GM21390 (cell line): ENCODE data around the gene RTL5.
"Not testable (repeated sequence)": the region's sequence is repeated elsewhere in the genome, so short reads cannot be mapped to it uniquely, and the experiment has no call there.

Source experiments
- ATAC-seq: cut with Tn5 transposase; IDR thresholded peaks from one replicate; pipeline ENCODE4 v1.9.1; 2021; ENCODE audit not compliant: unreplicated experiment

Gene RTL5

GRCh38 chrX:72131317-72132294 is at the start of gene RTL5:
Gene RTL5, minus strand, starts transcription at chrX:72131915.
- peak; percentile 66 for ATAC-seq

DNA sequence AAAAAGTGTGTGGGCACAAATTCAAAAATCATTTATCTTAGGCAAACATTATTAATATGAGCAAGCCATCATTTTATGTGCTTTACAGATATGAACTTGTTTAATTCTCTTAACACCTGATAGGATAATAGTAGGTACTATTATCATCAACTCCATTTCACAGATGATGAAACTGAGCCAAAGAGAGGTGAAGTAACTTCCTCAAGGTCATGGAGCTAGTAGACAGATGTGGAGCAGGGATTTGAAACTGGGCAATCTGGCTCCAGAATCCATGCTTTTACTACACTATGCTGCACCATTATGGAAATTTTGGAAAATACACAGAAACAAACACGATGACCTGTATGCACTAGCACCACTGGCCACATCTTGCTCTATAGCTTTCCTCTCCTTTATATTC is 48.8 kb upstream of the RTL5 start:
- ATAC-seq: no peak

DNA sequence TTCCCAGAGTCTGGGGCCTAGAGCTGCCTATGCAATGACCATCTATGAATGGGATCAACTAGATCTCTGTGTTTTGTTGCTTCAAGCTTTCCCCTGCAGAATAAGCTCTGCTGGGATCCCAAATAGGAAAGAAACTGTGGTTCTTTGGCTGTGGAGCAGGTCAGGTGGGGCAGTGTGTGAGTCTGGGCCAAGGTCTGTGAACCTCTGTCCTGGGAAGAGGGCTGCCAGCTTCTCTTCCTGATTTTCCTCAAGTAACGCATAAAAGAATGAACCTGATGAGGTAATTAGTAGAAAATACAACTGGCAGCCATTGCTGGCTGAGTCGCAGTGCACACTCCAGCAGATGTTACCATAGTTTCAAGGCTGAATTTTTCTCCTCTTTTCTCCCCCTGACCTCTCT is 45.3 kb upstream of the RTL5 start:
- no peak for ATAC-seq

DNA sequence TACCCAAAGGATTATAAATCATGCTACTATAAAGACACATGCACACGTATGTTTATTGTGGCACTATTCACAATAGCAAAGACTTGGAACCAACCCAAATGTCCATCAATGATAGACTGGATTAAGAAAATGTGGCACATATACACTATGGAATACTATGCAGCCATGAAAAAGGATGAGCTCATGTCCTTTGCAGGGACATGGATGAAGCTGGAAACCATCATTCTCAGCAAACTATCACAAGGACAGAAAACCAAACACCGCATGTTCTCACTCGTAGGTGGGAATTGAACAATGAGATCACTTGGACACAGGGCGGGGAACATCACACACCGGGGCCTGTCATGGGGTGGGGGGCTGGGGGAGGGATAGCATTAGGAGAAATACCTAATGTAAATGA is 44.6 kb upstream of the RTL5 start:
- not testable (repeated sequence) for ATAC-seq

- ATAC-seq: no peak
These were observed 37.5 kb upstream of the RTL5 start for GRCh38 chrX:72169008-72169728.

DNA sequence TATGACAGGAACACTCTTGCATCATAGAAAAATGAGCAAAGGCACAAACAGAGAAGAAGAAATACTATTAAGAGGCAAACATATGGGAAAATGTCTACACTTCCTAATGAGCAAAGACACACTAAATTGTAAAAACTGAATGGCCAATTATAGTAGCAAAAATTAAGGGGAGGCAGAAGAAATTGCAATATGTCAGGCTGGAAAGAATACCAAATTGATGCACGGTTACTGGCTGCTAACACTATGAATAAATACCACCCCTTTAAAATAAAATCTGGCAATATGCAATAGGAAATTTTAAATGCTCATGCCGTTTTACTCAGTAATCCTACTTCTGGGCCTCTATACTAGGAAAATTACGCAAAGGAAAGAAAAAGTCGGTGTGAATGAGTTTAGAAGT is 33.8 kb upstream of the RTL5 start:
- no peak for ATAC-seq

- no peak for ATAC-seq
These were observed 28.1 kb upstream of the RTL5 start for GRCh38 chrX:72159769-72160168.

DNA sequence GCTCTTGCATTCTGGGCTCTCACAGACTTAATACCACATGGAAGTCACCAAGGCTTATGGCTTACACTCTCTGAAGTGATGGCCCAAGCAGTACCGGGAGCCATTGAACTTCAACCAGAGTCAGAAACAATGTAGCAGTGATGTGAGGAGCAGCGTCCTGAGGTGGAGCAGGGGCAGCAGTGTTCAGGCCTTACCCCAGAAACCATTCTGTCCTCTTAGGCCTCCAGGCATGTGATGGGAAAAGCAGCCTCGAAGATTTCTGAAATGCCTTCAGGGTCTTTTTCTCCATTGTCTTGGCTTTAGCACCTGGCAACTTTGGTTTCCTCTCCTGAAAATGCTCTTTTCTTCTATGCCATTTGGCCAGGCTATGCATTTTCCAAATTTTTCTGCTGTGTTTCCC is 27.1 kb upstream of the RTL5 start:
- ATAC-seq: no peak

GRCh38 chrX:72146527-72146926 is 14.8 kb upstream of the RTL5 start:
- no peak for ATAC-seq

- no peak for ATAC-seq
These were observed 13.5 kb upstream of the RTL5 start for GRCh38 chrX:72145181-72145580.

GRCh38 chrX:72143609-72143907 is 11.8 kb upstream of the RTL5 start:
- no peak for ATAC-seq

- no peak for ATAC-seq
These were observed 11.3 kb upstream of the RTL5 start for GRCh38 chrX:72142794-72143608.

GRCh38 chrX:72142094-72142793 is 10.5 kb upstream of the RTL5 start:
- ATAC-seq: no peak

- peak; percentile 72 for ATAC-seq
These were observed 9.8 kb upstream of the RTL5 start for GRCh38 chrX:72141372-72142004.

DNA sequence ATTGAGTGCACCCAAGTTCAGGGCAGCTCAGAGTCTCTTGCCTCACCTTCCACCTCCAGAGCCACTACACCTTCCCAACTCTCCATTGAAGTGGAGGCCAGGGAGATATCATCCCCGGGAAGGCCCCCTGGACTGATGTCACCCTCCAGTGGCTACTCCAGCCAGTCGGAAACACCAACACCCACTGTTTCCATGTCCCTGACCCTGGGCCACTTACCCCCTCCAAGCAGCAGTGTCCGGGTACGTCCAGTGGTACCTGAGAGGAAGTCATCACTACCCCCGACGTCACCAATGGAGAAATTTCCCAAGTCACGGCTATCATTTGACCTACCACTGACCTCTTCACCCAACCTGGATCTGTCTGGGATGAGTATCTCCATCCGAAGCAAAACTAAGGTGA is 7.8 kb upstream of the RTL5 start:
- no peak for ATAC-seq

DNA sequence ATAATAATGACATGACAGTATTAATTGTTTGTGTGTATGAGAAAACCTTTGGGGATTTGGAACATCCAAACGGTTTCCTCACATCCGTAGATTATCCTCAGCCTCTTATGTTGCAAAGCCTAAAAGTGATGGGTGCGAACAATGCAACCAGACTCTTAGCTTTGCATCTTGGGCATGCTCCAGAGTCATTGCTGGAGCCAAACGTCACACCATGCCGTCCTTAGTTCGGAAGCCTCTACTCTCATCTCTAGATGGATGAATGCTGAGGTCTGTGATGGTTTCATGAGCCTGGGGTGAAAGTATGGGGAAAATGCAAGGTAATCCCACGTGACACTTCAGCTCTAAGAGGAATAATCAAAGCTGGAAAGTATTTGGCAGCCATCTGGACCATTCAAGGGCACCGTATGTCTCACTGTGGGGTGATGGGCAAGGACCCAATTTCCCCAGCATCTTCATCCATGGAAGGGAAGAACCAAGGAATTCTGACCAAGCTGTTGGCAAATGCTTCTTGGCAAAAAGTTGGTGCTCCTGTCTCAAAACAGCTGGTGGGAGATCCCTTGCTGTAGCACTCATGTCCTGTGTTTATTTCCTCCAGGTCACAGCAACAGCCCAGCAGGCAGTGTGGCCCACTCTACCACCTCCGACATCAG is 6.3 kb upstream of the RTL5 start:
- ATAC-seq: no peak

DNA sequence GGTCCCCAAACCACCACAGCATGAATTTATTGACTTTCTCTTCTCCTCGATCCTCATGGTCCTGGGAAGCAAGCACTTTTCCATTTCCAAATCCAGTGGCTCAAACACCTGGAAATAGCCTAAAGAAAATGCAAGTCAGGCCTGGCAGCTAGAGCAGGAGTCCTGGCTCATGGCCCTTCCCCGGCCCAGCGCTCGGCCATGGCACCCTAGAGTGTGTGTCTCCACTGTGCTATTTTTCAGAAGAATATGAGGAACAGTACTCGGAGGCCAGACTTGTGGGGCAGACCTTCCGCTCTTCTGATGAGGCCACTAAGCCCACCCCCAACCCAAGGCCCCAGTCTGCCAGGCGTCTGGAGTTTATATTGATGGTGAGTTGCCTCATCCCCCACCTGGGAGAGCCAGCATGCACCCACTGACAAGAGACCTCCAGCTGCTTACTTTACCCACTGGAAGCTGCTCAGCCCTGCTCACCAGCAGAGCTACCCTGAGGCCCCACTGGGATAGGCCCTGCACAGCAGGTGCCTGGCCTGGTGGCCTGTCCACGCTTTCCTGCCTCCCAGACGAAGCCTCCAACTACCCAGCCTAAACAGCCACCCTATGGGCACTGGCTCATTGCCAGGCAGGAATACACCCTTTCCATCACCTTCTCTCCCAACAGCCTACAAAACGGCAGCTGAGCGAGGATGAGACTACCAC is 2.3 kb upstream of the RTL5 start:
- ATAC-seq: no peak

DNA sequence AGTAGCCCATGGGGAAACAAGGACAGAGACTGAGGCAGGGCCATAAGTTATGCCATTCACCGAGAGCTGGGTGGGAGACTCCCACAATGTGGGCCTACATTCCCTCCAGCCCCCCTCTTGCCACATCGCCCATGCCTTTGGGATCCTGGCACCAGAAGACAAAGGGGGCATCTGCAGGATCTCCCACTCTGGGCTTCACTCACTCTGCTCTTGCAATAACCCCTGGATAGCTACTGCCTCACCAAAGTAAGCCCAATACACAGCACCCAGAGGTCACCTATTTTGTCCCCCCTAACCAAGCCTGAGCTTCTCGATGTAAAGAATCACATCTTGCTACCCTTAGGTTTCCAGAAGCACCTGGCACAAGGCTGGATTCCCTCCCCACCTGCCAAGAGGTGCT is 741 bp upstream of the RTL5 start:
- no peak for ATAC-seq

- ATAC-seq: no peak
These were observed 909 bp downstream of the RTL5 start for GRCh38 chrX:72130762-72131250.
